PFSK-1 (cell line): ENCODE results near the gene CEP112.

ENCODE experiments used
- FOXP2 ChIP-seq: optimal IDR thresholded peaks from 2 replicates; pipeline ENCODE3; 2011; ENCODE audit warnings: borderline replicate concordance, control low read depth, inconsistent platforms; ENCODE audit not compliant: insufficient read depth; ENCODE audit errors: extremely low read length, extremely low read depth
- POLR2AphosphoS5 ChIP-seq: IDR thresholded peaks from 2 replicates; pipeline ENCODE4 v1.6.1; 2012; ENCODE audit warnings: low read depth, mild to moderate bottlenecking, control low read depth, low read length, moderate library complexity
- REST ChIP-seq, 2 experiments: IDR thresholded peaks; 2 replicates each; pipeline versions ENCODE4 v1.6.1 to v1.8.0; 2011 to 2012; ENCODE audit warnings: low read depth in 2 of 2, low read length in 2 of 2, control low read depth in 1 of 2, inconsistent platforms in 1 of 2, mild to moderate bottlenecking in 1 of 2, moderate library complexity in 1 of 2; ENCODE audit not compliant: insufficient read depth in 1 of 2
- SIN3A ChIP-seq: IDR thresholded peaks from 2 replicates; pipeline ENCODE4 v1.6.1; 2012; ENCODE audit warnings: mild to moderate bottlenecking, low read length, moderate library complexity, borderline replicate concordance; ENCODE audit not compliant: insufficient read depth
- TAF1 ChIP-seq: IDR thresholded peaks from 2 replicates; pipeline ENCODE4 v1.6.1; 2012; ENCODE audit warnings: low read length, control low read depth, borderline replicate concordance; ENCODE audit not compliant: insufficient read depth

CEP112 gene

GRCh38 chr17:65926599-65926998, 265.3 kb downstream of the CEP112 start:
- no peak for TF ChIP-seq FOXP2

DNA sequence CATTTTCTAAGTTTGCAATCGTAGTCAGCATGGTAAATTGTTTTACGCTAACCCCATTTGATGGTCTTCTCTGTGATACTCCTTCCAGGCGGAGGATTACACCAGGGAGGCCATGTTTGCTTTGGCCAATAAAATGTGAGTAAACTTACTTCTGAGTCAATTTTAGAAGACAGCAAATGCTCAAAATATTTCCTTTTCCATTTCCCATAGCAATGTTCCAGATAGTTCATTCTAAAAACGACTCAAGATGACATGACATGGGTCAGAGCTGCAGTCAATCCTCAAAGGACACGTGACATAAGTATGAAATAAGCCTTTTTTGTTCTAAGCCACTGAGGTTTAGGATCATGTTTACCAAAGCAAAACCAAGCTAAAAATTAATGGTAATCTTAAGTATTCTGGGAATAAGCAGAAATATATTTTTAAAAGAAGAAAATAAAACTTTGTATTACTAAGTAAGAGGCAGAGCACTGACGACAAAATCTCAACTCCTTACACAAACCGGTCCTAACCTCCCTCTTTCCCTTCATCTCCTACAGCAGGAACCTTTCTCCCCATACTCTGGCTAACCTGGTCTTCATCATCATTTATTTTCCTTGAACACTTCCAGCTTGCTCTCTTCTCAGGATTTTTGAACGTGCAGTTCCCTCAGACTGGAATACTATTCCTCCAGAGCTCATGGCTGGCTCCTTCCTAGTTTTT, 266.2 kb downstream of the CEP112 start:
- TF ChIP-seq REST (IDR thresholded peaks at IDR 0.05; ENCODE audit: insufficient read depth in 1 of 2, low read depth in 2 of 2, low read length in 2 of 2): no peak
- no peak for TF ChIP-seq FOXP2
- no peak for TF ChIP-seq POLR2AphosphoS5

DNA sequence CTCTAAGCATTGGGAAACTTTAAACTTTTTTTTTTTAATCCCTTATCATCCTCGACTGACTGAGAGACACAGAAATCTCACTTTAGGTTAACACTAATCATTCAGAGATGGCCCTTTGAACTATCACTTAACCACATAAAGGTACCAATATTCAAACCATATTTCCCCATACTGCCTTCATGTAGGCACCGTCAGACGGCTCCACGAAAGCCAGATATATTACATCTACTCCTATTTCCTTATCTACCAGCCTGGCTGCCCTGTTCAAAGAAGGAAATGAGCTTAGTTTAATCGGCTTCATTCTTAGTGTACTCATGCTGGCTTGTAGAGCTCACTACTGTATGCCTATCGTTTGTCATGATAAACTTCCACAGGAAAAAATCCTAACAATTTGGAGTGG, 270.9 kb downstream of the CEP112 start:
- TF ChIP-seq TAF1 (no peak), REST (IDR thresholded peaks at IDR 0.05; ENCODE audit: insufficient read depth in 1 of 2, low read depth in 2 of 2, low read length in 2 of 2) (no peak), SIN3A (no peak), POLR2AphosphoS5 (no peak), FOXP2 (no peak)

- TF ChIP-seq FOXP2 (no peak), REST (IDR thresholded peaks at IDR 0.05; ENCODE audit: insufficient read depth in 1 of 2, low read depth in 2 of 2, low read length in 2 of 2) (no peak), POLR2AphosphoS5 (no peak), TAF1 (no peak), SIN3A (no peak)
Observed at GRCh38 chr17:65918916-65919315, 273.0 kb downstream of the CEP112 start.

DNA sequence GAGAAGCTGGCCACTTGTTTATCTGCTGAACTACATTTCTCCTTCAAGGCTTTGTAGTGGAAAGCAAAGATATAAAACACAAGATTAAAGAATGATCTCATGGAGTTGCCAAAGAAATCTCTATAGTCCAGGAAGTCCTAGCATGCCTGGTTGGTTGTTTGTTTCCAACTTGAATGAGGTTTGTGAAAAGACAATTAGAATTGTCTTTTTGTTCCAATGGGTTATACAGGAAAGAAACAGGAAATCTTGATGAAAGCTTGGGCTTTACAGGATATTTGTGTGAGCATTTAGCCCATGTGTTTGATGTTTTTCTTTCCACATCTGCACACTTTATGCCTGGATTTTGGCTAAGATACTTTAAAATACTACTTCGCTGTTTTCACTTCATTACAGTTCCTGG, 273.4 kb downstream of the CEP112 start:
- TF ChIP-seq TAF1 (no peak), FOXP2 (no peak), REST (IDR thresholded peaks at IDR 0.05; ENCODE audit: insufficient read depth in 1 of 2, low read depth in 2 of 2, low read length in 2 of 2) (no peak)

- TF ChIP-seq TAF1 (no peak), REST (IDR thresholded peaks at IDR 0.05; ENCODE audit: insufficient read depth in 1 of 2, low read depth in 2 of 2, low read length in 2 of 2) (no peak), FOXP2 (no peak), SIN3A (no peak), POLR2AphosphoS5 (no peak)
Observed at GRCh38 chr17:65917560-65917959, 274.4 kb downstream of the CEP112 start.
